ACHN (cell line): ENCODE data around the gene ANKRD13B.
A peak's percentile ranks its signal among the peaks of the same experiment; 100 is the strongest.

ENCODE experiments used
- DNase-seq: peaks from one replicate; pipeline ENCODE4 v3.0.0-alpha.2; 2015
- in situ Hi-C: cut with HindIII; loops from 2 replicates; pipeline ENCODE4 v1.10.0; 2017; ENCODE audit warnings: low sequenced_read_pairs, low pct_ligation_motif_present, low pct_unique_long_range_greater_than_20kb

The ANKRD13B gene

GRCh38 chr17:29578626-29579485 is 14.1 kb upstream of the ANKRD13B start:
- DNase-seq: no peak
- in situ Hi-C loops: no loop called here

GRCh38 chr17:29579866-29580771 is 12.8 kb upstream of the ANKRD13B start:
- DNase-seq: peak; percentile 84
- in situ Hi-C loops: no loop called here

DNA sequence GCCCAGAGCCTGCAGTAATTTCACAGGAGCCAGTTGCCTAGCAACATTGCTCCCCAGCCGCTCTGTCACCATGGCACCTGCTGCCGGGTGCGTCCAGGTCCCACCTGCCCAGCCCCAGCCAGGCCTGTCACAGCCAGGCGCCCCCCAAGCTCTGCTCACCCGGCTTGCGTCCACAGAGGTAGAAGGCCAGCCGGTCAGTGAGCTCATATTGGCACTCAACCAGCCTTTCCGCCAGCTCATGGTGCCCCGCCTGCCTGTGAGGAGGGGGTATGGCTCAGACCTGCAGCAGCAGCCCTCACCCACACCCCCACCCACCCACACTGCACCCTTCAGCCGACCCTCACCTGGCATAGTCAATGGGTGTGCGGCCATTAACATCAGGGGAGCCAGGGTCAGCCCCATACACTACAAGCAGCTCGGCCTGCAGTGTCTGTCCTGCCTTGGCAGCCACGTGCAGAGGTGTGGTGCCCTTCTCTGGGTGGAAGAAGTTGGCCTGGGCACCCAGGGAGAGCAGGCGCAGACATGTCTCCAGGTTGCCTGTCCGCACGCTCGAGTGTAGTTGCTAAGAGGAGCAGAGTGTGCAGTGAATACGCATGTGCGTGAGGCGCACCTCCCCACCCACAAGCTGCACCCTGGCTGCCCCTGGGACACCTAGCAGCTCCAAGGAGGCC is 11.2 kb upstream of the ANKRD13B start:
- in situ Hi-C loops: no loop called here
- no peak for DNase-seq

- in situ Hi-C loops: no loop called here
- no peak for DNase-seq
Measured at GRCh38 chr17:29582254-29582765, 10.6 kb upstream of the ANKRD13B start.

GRCh38 chr17:29582772-29583171 is 10.2 kb upstream of the ANKRD13B start:
- in situ Hi-C loops: no loop called here
- DNase-seq: no peak

DNA sequence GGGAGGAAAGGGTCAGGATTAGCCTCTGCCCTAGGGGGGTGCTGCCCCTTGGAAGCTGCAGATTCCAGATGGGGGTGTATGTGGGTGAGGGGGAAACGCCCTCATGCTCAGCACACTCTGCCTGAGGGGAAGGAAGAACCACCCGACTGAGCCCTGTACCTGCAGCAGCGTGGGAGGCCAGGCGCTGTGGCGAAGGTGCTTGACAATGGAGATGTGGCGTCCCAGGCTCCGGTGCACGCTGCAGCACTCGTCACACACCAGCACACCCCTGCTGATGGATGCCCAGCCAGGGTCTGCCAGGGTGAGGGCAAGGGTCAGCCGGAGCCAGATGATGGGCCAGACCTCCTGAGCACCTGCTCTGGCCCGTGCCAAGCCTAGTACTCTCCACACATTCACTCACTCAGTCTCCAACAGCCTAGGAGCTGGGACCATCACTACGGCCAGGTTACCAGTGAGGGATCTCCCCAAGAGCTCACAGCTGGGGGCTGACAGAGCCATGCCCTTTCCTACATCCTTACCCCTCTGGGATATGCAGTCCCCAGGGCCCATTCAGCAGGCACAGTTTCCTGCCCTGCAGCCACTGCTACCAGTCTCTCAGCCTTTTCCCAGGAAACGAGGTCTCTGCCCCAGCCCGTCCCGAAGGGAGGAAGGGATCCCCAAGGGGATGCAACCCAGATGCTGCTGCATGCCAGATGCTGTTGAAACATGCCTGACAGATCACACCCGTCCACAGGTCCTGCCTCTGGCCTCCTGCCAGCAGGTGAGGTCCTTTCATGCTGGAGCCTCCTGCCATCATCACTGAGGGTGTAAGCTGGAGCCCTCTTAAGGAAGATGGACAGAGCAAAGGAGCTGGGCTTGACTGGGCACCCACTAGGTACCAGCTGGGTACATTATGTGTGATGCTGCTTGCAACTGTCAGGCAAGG is 9.3 kb upstream of the ANKRD13B start:
- no peak for DNase-seq
- in situ Hi-C loops: no loop called here

DNA sequence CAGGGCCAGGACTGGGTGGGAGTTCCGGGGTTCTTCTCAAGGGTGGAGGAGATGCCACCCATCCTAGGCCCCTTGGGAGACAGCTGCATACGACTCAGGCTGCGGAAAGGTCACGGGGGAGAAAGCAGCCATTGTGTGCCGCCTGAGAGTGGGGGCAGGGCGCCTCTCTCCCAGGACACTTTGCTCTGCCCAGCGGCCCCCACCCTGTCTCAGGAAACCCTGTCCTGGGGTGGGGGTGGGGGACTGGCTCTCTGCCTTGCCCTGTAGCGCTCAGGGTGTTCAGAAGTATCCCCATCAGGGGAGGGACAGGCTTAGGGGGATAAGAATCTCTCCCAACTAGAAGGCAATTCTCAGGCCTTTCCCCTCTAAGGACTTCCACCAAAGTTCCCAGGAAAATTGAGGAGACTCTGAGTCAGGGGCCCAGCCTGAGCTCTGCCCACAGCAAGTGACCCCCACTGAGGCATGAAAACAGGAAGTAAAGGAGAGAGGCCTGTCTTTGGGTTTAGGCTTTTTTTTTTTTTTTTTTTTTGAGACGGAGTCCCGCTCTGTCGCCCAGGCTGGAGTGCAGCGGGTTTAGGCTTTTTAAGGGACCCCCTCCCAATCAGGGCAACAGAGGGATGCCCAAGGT is 8.4 kb upstream of the ANKRD13B start:
- DNase-seq: no peak
- in situ Hi-C loops: no loop called here

GRCh38 chr17:29585080-29585751 is 7.7 kb upstream of the ANKRD13B start:
- DNase-seq: no peak
- in situ Hi-C loops: no loop called here

DNA sequence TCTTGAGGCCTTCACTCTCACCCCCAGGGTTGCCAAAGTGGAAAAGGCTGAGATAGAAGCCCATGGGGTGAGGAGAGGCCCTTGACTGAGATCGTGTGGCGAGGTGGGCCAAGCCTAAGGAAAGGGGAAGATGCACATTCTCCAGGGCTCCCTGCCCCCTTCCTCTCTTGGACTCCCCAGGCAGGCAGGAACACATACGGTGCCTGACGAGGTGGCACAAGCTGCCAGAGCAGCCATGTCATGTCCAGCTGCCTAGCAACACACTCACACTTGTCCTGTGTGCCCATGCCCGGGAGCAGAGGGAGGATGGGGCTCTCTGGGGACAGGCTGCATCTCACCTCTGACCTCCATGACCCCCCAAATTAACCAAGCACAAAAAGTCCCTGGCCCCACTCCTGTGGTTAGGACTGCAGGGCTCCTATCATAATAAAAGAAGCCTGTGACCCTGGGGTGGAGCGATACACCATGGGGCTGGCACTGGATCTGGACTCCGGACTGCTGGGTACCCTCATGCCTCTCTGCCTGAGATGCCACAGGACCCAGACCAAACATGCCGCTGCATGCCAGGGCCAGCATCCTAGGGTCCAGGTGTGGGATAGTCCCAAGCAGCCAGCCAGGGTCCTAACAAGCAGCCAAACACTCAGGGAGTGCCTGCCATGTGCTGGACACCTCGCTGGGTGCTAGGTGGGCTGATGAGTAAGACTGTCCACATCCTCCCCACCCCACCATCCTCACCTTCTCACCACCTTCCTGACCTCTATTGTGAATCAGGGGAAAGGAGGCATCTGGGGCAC is 6.1 kb upstream of the ANKRD13B start:
- DNase-seq: no peak
- in situ Hi-C loops: no loop called here

DNA sequence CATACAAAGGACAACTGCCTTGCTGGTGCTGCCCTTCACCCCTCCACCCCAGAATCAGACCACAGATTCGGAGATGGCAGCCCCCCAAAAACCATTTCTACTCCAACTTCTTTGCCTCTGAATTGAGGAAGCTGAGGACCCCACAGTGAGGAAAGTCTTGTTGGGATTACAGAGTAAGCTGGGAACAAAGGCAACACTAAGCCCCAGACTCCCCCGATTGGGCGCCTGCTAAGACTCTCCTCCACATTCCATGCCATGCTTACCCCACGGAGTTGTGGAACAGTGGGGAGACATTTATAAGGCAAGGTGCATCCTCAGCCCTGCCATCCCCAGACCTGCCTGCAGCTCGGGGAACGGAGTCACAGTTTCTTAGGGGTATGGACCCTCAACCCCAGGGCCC is 5.3 kb upstream of the ANKRD13B start:
- DNase-seq: no peak
- in situ Hi-C loops: no loop called here

- in situ Hi-C loops: no loop called here
- peak; percentile 22 for DNase-seq
Measured at GRCh38 chr17:29588017-29588561, 4.8 kb upstream of the ANKRD13B start.

DNA sequence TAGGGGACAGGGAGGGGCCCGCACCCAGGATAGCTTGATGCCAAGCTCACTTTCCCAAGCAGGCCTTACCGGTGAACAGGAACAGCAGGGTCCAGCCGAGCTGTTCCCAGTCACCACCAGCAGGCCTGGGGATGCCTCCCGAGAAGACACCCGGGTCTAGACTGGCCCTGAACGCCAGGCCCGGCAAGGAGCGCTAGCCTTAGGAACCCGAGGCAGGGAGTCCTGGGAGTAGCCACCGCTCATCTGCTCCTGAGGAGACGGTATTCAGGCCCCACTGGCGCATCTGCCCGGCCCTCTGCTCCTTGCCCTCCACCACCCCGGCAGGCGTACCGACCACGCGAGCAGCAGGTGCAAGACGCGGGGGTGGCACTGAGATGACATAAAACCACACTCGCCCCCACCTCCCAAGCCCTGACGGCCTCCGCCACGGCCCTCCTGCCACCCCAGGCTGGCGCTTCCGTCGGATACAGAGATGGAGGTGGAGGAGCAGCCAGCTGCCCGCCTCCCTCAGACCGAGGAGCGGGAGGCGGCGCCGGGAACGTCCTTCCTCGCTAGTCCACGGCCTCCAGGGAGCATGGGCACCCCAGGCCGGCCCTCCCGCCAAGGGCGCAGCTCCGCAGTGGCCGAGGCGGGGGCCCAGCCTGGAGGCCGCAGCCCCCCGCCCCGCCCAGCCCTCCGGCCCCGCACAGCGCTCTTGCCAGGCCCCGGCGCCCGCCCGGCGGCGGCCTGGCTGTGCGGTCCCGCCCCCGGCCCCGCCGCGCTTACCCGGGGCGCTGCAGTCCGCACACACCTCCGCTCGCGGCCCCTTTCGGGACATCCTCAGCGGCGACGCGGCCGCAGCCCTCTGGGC is 4.1 kb upstream of the ANKRD13B start:
- in situ Hi-C loops: no loop called here
- peak; percentile 51 for DNase-seq

- in situ Hi-C loops: no loop called here
- peak; percentile 92 for DNase-seq
Measured at GRCh38 chr17:29589524-29590410, 3.2 kb upstream of the ANKRD13B start, which contains the start of gene GIT1. GIT1 (minus strand) TSS chr17:29589648; CDS start chr17:29589378, 270 bp downstream.
